Neural cell (in vitro differentiated cells): ENCODE data around the gene THAP4. TPM values are rescaled to one million over a fixed set of nuclear protein-coding genes. Genes with fewer than 3 reads are reported as not detected.

Source experiments
- H2AFZ ChIP-seq: fragments of 200-600, 300-800 bp; sonication (generic), shearing (Covaris generic); 2 replicates; pipeline ENCODE4 v1.6.0; 2014; ENCODE audit warnings: low read depth, mild to moderate bottlenecking, antibody characterized with exemption, low read length, moderate library complexity
- H3F3A ChIP-seq: fragments of 200-600 bp; shearing (Covaris generic); 2 replicates; pipeline ENCODE4 v1.6.1; 2016; ENCODE audit warnings: mild to moderate bottlenecking, moderate library complexity, mixed read lengths, antibody characterized with exemption, low read length; ENCODE audit not compliant: insufficient read depth, poor library complexity, severe bottlenecking
- H3K27ac ChIP-seq: fragments of 200-600, 300-800 bp; sonication (generic), shearing (Covaris generic); 2 replicates; pipeline ENCODE4 v1.5.1; 2014; ENCODE audit warnings: mild to moderate bottlenecking, low read length, moderate library complexity
- H3K27me3 ChIP-seq: fragments of 300-800, 200-600 bp; sonication (generic), shearing (Covaris generic); 2 replicates; pipeline ENCODE4 v1.6.0; 2014; ENCODE audit warnings: mild to moderate bottlenecking, low read depth, low read length, moderate library complexity; ENCODE audit not compliant: insufficient read depth
- H3K36me3 ChIP-seq: fragments of 300-800, 200-600 bp; sonication (generic), shearing (Covaris generic); 2 replicates; pipeline ENCODE4 v1.5.1; 2014; ENCODE audit warnings: mild to moderate bottlenecking, antibody characterized with exemption, low read length, moderate library complexity; ENCODE audit not compliant: insufficient read depth
- H3K4me2 ChIP-seq: fragments of 300-800, 200-600 bp; sonication (generic), shearing (Covaris generic); 2 replicates; pipeline ENCODE4 v1.6.0; 2014; ENCODE audit warnings: mild to moderate bottlenecking, low read length
- H3K4me3 ChIP-seq: fragments of 300-800, 200-600 bp; sonication (generic), shearing (Covaris generic); 2 replicates; pipeline ENCODE4 v1.5.1; 2014; ENCODE audit warnings: mild to moderate bottlenecking, low read length, moderate library complexity
- H3K79me2 ChIP-seq: fragments of 200-600 bp; shearing (Covaris generic); replicated peaks from 2 replicates; pipeline ENCODE4 v1.6.0; 2014; ENCODE audit warnings: mild to moderate bottlenecking, low read length, moderate library complexity; ENCODE audit not compliant: insufficient read depth
- H3K9ac ChIP-seq: fragments of 300-800, 200-600 bp; sonication (generic), shearing (Covaris generic); 2 replicates; pipeline ENCODE4 v1.6.1; 2016; ENCODE audit warnings: mild to moderate bottlenecking, low read length, mixed read lengths
- H3K9me2 ChIP-seq: fragments of 200-600 bp; shearing (Covaris generic); 2 replicates; pipeline ENCODE4 v1.6.1; 2016; ENCODE audit warnings: mild to moderate bottlenecking, low read length, mixed read lengths; ENCODE audit not compliant: insufficient read depth
- H3K9me3 ChIP-seq: fragments of 200-600, 300-800 bp; sonication (generic), shearing (Covaris generic); 2 replicates; pipeline ENCODE4 v1.6.1; 2016; ENCODE audit warnings: mild to moderate bottlenecking, mixed run types, low read length, moderate library complexity, mixed read lengths
- H4K20me1 ChIP-seq: fragments of 200-600 bp; shearing (Covaris generic); 2 replicates; pipeline ENCODE4 v1.6.1; 2016; ENCODE audit warnings: mild to moderate bottlenecking, mixed run types; ENCODE audit not compliant: insufficient read depth
- CTCF ChIP-seq: fragments of 450-650 bp; IDR thresholded peaks from 2 replicates; pipeline ENCODE4 v1.5.1; 2014; ENCODE audit warnings: antibody characterized with exemption, mild to moderate bottlenecking, moderate library complexity; ENCODE audit not compliant: poor library complexity, severe bottlenecking
- EP300 ChIP-seq: fragments of 450-650 bp; conservative IDR thresholded peaks from 2 replicates; pipeline ENCODE4 v1.6.1; 2014; ENCODE audit warnings: antibody characterized with exemption, mild to moderate bottlenecking, moderate library complexity; ENCODE audit not compliant: poor library complexity, severe bottlenecking
- EZH2 ChIP-seq: fragments of 200-600, 300-800 bp; shearing (Covaris generic), sonication (generic); IDR thresholded peaks from 2 replicates; pipeline ENCODE4 v1.6.1; 2014; ENCODE audit warnings: antibody characterized with exemption, low read length, borderline replicate concordance, mild to moderate bottlenecking; ENCODE audit not compliant: insufficient read depth, poor library complexity, severe bottlenecking
- MXI1 ChIP-seq: fragments of 450-650 bp; conservative IDR thresholded peaks from 2 replicates; pipeline ENCODE4 v1.6.1; 2014; ENCODE audit warnings: antibody characterized with exemption, mild to moderate bottlenecking; ENCODE audit not compliant: poor library complexity, severe bottlenecking
- POLR2AphosphoS5 ChIP-seq: IDR thresholded peaks from 2 replicates; pipeline ENCODE4 v1.6.1; 2012
- RAD21 ChIP-seq: fragments of 450-650 bp; conservative IDR thresholded peaks from 2 replicates; pipeline ENCODE4 v1.6.1; 2014; ENCODE audit warnings: antibody characterized with exemption, mild to moderate bottlenecking, moderate library complexity
- REST ChIP-seq: IDR thresholded peaks from 2 replicates; pipeline ENCODE4 v1.6.1; 2012; ENCODE audit warnings: borderline replicate concordance
- SMC3 ChIP-seq: fragments of 450-650 bp; conservative IDR thresholded peaks from 2 replicates; pipeline ENCODE4 v1.6.1; 2014; ENCODE audit warnings: antibody characterized with exemption, mild to moderate bottlenecking, moderate library complexity; ENCODE audit not compliant: poor library complexity
- TAF1 ChIP-seq: IDR thresholded peaks from 2 replicates; pipeline ENCODE4 v1.6.1; 2012; ENCODE audit warnings: low read depth
- polyA plus RNA-seq: library from polyadenylated mRNA; depleted of rRNA; stranded (reverse); fragments of >200 nt; gene quantifications from 2 replicates; pipeline ENCODE4 v1.2.3, GENCODE V29; 2014

The THAP4 gene
- polyA plus RNA-seq, 1 donor from 2014 or later, result 30.8 TPM

GRCh38 chr2:241618296-241618805 lies 18.6 kb downstream of the THAP4 start:
- Histone ChIP-seq H3K4me2 (no peak overlapping the region), H3K36me3 (peaks cover 4% of the 10 kb centered on the region), H2AFZ (no peak overlapping the region), H3K27me3 (no peaks in the 10 kb centered on the region), H3K9ac (no peak overlapping the region), H3K9me3 (no peaks in the 10 kb centered on the region), H3K27ac (no peak overlapping the region), H3K4me3 (no peak overlapping the region), H3K9me2 (no peaks in the 10 kb centered on the region), H3K79me2 (no peaks in the 10 kb centered on the region), H3F3A (no peaks in the 10 kb centered on the region), H4K20me1 (no peaks in the 10 kb centered on the region)
- TF ChIP-seq CTCF (no peak), TAF1 (no peak), EP300 (no peak), SMC3 (no peak), REST (no peak), POLR2AphosphoS5 (no peak), EZH2 (no peak), MXI1 (no peak), RAD21 (no peak)

- TF ChIP-seq RAD21 (no peak), MXI1 (no peak), REST (no peak), EZH2 (no peak), CTCF (no peak), TAF1 (no peak), SMC3 (no peak)
- Histone ChIP-seq H4K20me1 (no peaks in the 10 kb centered on the region), H3K36me3 (peaks cover 4% of the 10 kb centered on the region), H3K9me3 (no peaks in the 10 kb centered on the region), H3K4me2 (no peak overlapping the region), H3K9ac (no peak overlapping the region), H3K9me2 (no peaks in the 10 kb centered on the region), H3K79me2 (no peaks in the 10 kb centered on the region), H2AFZ (no peak overlapping the region), H3K27ac (no peak overlapping the region), H3K4me3 (peak overlapping the region; percentile 41), H3K27me3 (no peaks in the 10 kb centered on the region), H3F3A (no peaks in the 10 kb centered on the region)
Observed at GRCh38 chr2:241617431-241618154, 19.4 kb downstream of the THAP4 start.
